SU-DHL-6 (cell line): ENCODE measurements around the gene WIPF3.

Experiments used
- H2AFZ ChIP-seq: fragments of 200-600 bp; sonication (generic); 2 replicates; pipeline ENCODE4 v1.6.1; 2014; ENCODE audit warnings: low read depth, mild to moderate bottlenecking, moderate library complexity, mixed read lengths, antibody characterized with exemption, low read length; ENCODE audit not compliant: severe bottlenecking
- H3F3A ChIP-seq: fragments of 200-600 bp; shearing (Covaris generic); 2 replicates; pipeline ENCODE4 v1.6.0; 2016; ENCODE audit warnings: antibody characterized with exemption, mild to moderate bottlenecking; ENCODE audit not compliant: insufficient read depth
- H3K27ac ChIP-seq: fragments of 200-600 bp; sonication (generic); 2 replicates; pipeline ENCODE4 v1.5.1; 2016; ENCODE audit warnings: low read depth, mild to moderate bottlenecking, low read length, moderate library complexity, mixed read lengths
- H3K27me3 ChIP-seq: fragments of 200-600 bp; sonication (generic), shearing (Covaris generic); 2 replicates; pipeline ENCODE4 v1.6.0; 2014; ENCODE audit warnings: mild to moderate bottlenecking, low read length
- H3K36me3 ChIP-seq: fragments of 200-600 bp; sonication (generic); 2 replicates; pipeline ENCODE4 v1.6.1; 2014; ENCODE audit warnings: mild to moderate bottlenecking, low read length, mixed read lengths
- H3K4me2 ChIP-seq: fragments of 300-600, 200-600 bp; shearing (Covaris generic), sonication (generic); 2 replicates; pipeline ENCODE4 v1.6.0; 2014; ENCODE audit warnings: low read length, low read depth, mild to moderate bottlenecking; ENCODE audit not compliant: poor library complexity, severe bottlenecking
- H3K4me3 ChIP-seq: fragments of 200-600 bp; sonication (generic); 2 replicates; pipeline ENCODE4 v1.5.1; 2014; ENCODE audit warnings: antibody characterized with exemption, low read length, mild to moderate bottlenecking, mixed read lengths; ENCODE audit not compliant: insufficient read depth, poor library complexity, severe bottlenecking
- H3K79me2 ChIP-seq: fragments of 200-600 bp; sonication (generic); 2 replicates; pipeline ENCODE4 v1.6.1; 2014; ENCODE audit warnings: mild to moderate bottlenecking, low read length, moderate library complexity; ENCODE audit not compliant: insufficient read depth
- H3K9ac ChIP-seq: fragments of 200-600 bp; sonication (generic); 2 replicates; pipeline ENCODE4 v1.7.0; 2014; ENCODE audit warnings: mild to moderate bottlenecking, low read length
- H3K9me2 ChIP-seq: fragments of 200-600 bp; sonication (generic); replicated peaks from 2 replicates; pipeline ENCODE4 v1.6.1; 2014; ENCODE audit warnings: low read length; ENCODE audit not compliant: insufficient read depth
- H3K9me3 ChIP-seq: fragments of 200-600 bp; sonication (generic); 2 replicates; pipeline ENCODE4 v1.6.1; 2014; ENCODE audit warnings: low read length, mixed read lengths; ENCODE audit not compliant: insufficient read depth
- H4K20me1 ChIP-seq: fragments of 200-600 bp; sonication (generic); 2 replicates; pipeline ENCODE4 v1.6.1; 2014; ENCODE audit warnings: low read depth, mild to moderate bottlenecking, antibody characterized with exemption, low read length, moderate library complexity, mixed read lengths
- EZH2phosphoT487 ChIP-seq: fragments of 200-600 bp; sonication (generic), shearing (Covaris generic); conservative IDR thresholded peaks from 2 replicates; pipeline ENCODE4 v1.6.1; 2018; ENCODE audit warnings: mild to moderate bottlenecking, antibody characterized with exemption, low read length, moderate library complexity, mixed read lengths
- TF ChIP-seq, protein P1 (sequence below): fragments of 200-600 bp; sonication (generic); IDR thresholded peaks from one replicate; pipeline ENCODE4 v1.5.1; 2017; ENCODE audit warnings: antibody characterized with exemption, mild to moderate bottlenecking, low read length, moderate library complexity; ENCODE audit not compliant: insufficient read depth, poor library complexity, severe bottlenecking

WIPF3 gene

DNA sequence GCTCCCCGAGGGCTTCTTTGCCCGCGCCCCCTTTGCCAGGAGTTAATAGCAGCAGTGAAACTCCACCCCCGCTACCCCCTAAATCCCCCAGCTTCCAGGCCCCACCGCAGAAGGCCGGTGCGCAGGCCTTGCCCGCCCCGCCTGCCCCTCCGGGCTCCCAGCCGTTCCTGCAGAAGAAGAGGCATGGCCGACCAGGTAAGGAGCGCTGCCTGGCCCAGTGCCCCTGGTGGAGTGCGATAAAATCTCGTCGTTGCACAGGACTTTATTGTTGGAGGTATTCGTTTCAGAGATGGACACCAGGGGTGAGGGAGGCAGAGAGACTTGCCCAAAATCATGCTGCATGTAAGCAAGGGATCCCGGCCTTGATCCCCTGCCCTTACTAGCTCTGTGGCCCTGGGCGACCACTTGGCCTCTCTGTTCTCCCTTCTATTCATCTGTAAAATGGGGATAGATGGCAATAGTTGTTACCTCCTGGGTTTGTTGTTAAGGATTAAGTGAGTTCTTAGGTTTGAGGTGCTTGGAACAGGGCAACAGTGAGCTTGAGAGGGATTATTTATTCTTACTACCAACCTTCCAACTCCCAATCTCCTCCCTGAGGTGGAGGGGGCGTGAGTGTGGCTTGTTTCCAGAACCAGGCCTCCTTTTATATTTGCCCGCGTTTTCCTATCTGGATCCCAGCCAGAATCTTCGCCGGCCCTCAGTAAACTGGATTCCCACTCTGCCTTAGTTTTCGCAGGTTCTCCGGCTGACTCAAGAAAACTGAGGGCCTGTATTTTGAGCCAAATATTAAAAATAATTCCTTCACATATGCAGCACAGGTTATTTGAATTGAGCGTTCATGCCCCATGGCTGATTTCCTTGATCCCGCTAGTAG lies 78.3 kb downstream of the WIPF3 start:
- Histone ChIP-seq H3K36me3 (no peaks in the 10 kb centered on the region), H3K27ac (no peak overlapping the region), H3K9me3 (no peaks in the 10 kb centered on the region), H3K79me2 (no peaks in the 10 kb centered on the region), H3K9ac (no peak overlapping the region), H3K27me3 (no peaks in the 10 kb centered on the region), H3K9me2 (no peaks in the 10 kb centered on the region), H3F3A (no peaks in the 10 kb centered on the region), H3K4me3 (no peak overlapping the region), H4K20me1 (no peaks in the 10 kb centered on the region), H3K4me2 (no peak overlapping the region), H2AFZ (no peak overlapping the region)
- TF ChIP-seq, protein P1, sequence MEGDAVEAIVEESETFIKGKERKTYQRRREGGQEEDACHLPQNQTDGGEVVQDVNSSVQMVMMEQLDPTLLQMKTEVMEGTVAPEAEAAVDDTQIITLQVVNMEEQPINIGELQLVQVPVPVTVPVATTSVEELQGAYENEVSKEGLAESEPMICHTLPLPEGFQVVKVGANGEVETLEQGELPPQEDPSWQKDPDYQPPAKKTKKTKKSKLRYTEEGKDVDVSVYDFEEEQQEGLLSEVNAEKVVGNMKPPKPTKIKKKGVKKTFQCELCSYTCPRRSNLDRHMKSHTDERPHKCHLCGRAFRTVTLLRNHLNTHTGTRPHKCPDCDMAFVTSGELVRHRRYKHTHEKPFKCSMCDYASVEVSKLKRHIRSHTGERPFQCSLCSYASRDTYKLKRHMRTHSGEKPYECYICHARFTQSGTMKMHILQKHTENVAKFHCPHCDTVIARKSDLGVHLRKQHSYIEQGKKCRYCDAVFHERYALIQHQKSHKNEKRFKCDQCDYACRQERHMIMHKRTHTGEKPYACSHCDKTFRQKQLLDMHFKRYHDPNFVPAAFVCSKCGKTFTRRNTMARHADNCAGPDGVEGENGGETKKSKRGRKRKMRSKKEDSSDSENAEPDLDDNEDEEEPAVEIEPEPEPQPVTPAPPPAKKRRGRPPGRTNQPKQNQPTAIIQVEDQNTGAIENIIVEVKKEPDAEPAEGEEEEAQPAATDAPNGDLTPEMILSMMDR, result no peak
- TF ChIP-seq EZH2phosphoT487, result no peak

DNA sequence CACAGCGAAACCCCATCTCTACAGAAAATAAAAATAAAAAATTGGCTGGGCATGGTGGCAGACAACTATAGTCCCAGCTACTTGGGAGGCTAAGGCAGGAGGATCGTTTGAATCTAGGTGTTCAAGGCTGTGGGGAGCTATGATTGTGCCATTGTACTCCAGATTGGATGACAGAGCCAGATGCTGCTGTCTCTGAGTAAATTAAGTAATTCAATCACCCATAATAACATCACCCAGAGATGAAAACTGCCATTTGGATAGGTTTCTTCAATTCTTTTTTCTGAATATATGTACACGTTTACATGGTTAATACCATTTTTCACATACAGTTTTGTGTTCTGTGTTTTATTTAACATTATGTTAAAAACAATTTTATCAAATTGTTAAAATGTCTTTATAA lies 79.3 kb downstream of the WIPF3 start:
- Histone ChIP-seq H3K27ac (no peak overlapping the region), H3K79me2 (no peaks in the 10 kb centered on the region), H3K4me2 (no peak overlapping the region), H3K9me3 (no peaks in the 10 kb centered on the region), H3K9ac (no peak overlapping the region), H3K4me3 (no peak overlapping the region), H4K20me1 (no peaks in the 10 kb centered on the region), H2AFZ (no peak overlapping the region), H3F3A (no peaks in the 10 kb centered on the region), H3K27me3 (no peaks in the 10 kb centered on the region), H3K9me2 (no peaks in the 10 kb centered on the region), H3K36me3 (no peaks in the 10 kb centered on the region)
- TF ChIP-seq EZH2phosphoT487, result no peak
- TF ChIP-seq, protein P1, result no peak

DNA sequence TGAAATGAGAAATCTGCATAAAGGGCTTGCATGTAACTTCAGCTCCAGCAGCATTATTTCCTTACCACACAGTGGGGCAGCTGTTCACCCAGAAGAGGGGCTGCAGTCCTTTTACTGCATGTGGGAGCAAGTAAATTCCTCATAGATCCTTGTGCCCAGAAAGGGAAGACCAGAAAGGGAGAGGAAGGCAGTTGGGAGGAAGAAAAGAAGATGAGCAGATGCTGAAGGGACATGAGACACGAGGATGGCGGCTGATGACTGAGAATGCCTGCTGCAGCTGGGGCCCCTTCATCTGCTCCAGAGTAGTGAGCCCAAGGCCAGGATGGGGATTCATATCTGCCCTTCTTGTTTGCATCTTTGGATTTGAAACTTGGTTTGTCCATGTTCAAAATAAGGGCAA lies 80.5 kb downstream of the WIPF3 start:
- Histone ChIP-seq H3K9me2 (no peaks in the 10 kb centered on the region), H3K79me2 (no peaks in the 10 kb centered on the region), H2AFZ (no peak overlapping the region), H3K27ac (no peak overlapping the region), H3K27me3 (no peaks in the 10 kb centered on the region), H3K9ac (no peak overlapping the region), H3K4me3 (no peak overlapping the region), H4K20me1 (no peaks in the 10 kb centered on the region), H3F3A (no peaks in the 10 kb centered on the region), H3K4me2 (no peak overlapping the region), H3K36me3 (no peaks in the 10 kb centered on the region), H3K9me3 (no peaks in the 10 kb centered on the region)
- TF ChIP-seq, protein P1, result no peak
- no peak for TF ChIP-seq EZH2phosphoT487
